Bone marrow (tissue), 2 donors: ENCODE results near the gene TMEM132C.
"Not testable (repeated sequence)": the region's sequence is repeated elsewhere in the genome, so short reads cannot be mapped to it uniquely, and the experiment has no call there.

Source experiments
- DNase-seq, 2 donors: peaks; one replicate each; lab custom pipeline; 2025; lab: John Stamatoyannopoulos, UW

The TMEM132C gene

GRCh38 chr12:128554546-128555304, 287.8 kb downstream of the TMEM132C start:
- DNase-seq, result no peak

- no peak for DNase-seq
These were observed 290.3 kb downstream of the TMEM132C start for GRCh38 chr12:128557231-128557630.

- no peak for DNase-seq
These were observed 298.0 kb downstream of the TMEM132C start for GRCh38 chr12:128564956-128565355.

- DNase-seq, result no peak
These were observed 300.8 kb downstream of the TMEM132C start for GRCh38 chr12:128567730-128568129.

- no peak for DNase-seq
These were observed 303.5 kb downstream of the TMEM132C start for GRCh38 chr12:128570191-128571065.

GRCh38 chr12:128571906-128572810, 305.2 kb downstream of the TMEM132C start:
- DNase-seq, result no peak

- DNase-seq, result no peak
These were observed 306.9 kb downstream of the TMEM132C start for GRCh38 chr12:128573907-128574306.

- DNase-seq, result no peak
These were observed 311.1 kb downstream of the TMEM132C start for GRCh38 chr12:128578045-128578444.

- no peak for DNase-seq
These were observed 314.4 kb downstream of the TMEM132C start for GRCh38 chr12:128581321-128581761.

- DNase-seq, result no peak
These were observed 316.5 kb downstream of the TMEM132C start for GRCh38 chr12:128583453-128583852.

- no peak for DNase-seq
These were observed 319.6 kb downstream of the TMEM132C start for GRCh38 chr12:128586451-128587029.

- no peak for DNase-seq
These were observed 320.9 kb downstream of the TMEM132C start for GRCh38 chr12:128587918-128588317.

GRCh38 chr12:128592220-128592744, 325.3 kb downstream of the TMEM132C start:
- no peak for DNase-seq

GRCh38 chr12:128594521-128594920, 327.6 kb downstream of the TMEM132C start:
- DNase-seq, result no peak

- no peak for DNase-seq
These were observed 328.6 kb downstream of the TMEM132C start for GRCh38 chr12:128595609-128596008.

GRCh38 chr12:128600886-128601285, 333.9 kb downstream of the TMEM132C start:
- no peak for DNase-seq

- DNase-seq, result no peak
These were observed 336.7 kb downstream of the TMEM132C start for GRCh38 chr12:128603573-128604115.

- not testable (repeated sequence) for DNase-seq
These were observed 337.2 kb downstream of the TMEM132C start for GRCh38 chr12:128604219-128604618.

GRCh38 chr12:128606051-128606450, 339.1 kb downstream of the TMEM132C start:
- no peak for DNase-seq

- no peak for DNase-seq
These were observed 339.6 kb downstream of the TMEM132C start for GRCh38 chr12:128606538-128606937.

GRCh38 chr12:128606970-128607369, 340.0 kb downstream of the TMEM132C start:
- no peak for DNase-seq
